ENCODE results near the gene NCBP3. TPM values are rescaled to one million over a fixed set of nuclear protein-coding genes. Genes with fewer than 3 reads are reported as not detected.

NCBP3 gene
- total and polyA plus RNA-seq, 9 donors, result 15.7 to 43.2 (median 37.6) TPM

GRCh38 chr17:3887804-3888203 lies 41.8 kb upstream of the NCBP3 start:
- Histone ChIP-seq H3K4me3 (no peak overlapping the region), H3K36me3 (no peaks in the 10 kb centered on the region), H3K27ac (peak overlapping the region; percentile 87 to 95), H3K9me3 (no peaks in the 10 kb centered on the region), H3K27me3 (no peaks in the 10 kb centered on the region), H3K4me1 (ENCODE audit: insufficient read depth) (peaks cover 8% of the 10 kb centered on the region)
- no peak for DNase-seq
- intact Hi-C loops (cut with DNase I), result no loop called here
- TF ChIP-seq POLR2A (IDR thresholded peaks at IDR 0.05), result no peak
- TF ChIP-seq EP300 (IDR thresholded peaks at IDR 0.05), result no peak
- TF ChIP-seq, protein P1, sequence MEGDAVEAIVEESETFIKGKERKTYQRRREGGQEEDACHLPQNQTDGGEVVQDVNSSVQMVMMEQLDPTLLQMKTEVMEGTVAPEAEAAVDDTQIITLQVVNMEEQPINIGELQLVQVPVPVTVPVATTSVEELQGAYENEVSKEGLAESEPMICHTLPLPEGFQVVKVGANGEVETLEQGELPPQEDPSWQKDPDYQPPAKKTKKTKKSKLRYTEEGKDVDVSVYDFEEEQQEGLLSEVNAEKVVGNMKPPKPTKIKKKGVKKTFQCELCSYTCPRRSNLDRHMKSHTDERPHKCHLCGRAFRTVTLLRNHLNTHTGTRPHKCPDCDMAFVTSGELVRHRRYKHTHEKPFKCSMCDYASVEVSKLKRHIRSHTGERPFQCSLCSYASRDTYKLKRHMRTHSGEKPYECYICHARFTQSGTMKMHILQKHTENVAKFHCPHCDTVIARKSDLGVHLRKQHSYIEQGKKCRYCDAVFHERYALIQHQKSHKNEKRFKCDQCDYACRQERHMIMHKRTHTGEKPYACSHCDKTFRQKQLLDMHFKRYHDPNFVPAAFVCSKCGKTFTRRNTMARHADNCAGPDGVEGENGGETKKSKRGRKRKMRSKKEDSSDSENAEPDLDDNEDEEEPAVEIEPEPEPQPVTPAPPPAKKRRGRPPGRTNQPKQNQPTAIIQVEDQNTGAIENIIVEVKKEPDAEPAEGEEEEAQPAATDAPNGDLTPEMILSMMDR (IDR thresholded peaks at IDR 0.05), result no peak
- WGBS, 3 donors, result 80 to 84% (median 82%) methylated on average over 9 of the region's 9 CpGs

- H3K4me3 ChIP-seq, result no peak overlapping the region
- H3K27ac ChIP-seq, result peak overlapping the region; percentile 87 to 95
- H3K9me3 ChIP-seq, result no peaks in the 10 kb centered on the region
- no peaks in the 10 kb centered on the region for H3K36me3 ChIP-seq
- peak in 1 of 5 donors; percentile 35 for DNase-seq
- 71 to 85% (median 82%) methylated on average over 2 of the region's 2 CpGs for WGBS, 3 donors
- H3K27me3 ChIP-seq, result no peaks in the 10 kb centered on the region
- TF ChIP-seq, protein P1 (IDR thresholded peaks at IDR 0.05), result no peak
- TF ChIP-seq POLR2A (IDR thresholded peaks at IDR 0.05) (no peak), EP300 (IDR thresholded peaks at IDR 0.05) (no peak)
- intact Hi-C loops (cut with DNase I), result no loop called here
- peaks cover 8% of the 10 kb centered on the region for H3K4me1 ChIP-seq (ENCODE audit: insufficient read depth)
Measured at GRCh38 chr17:3887394-3887793, 41.3 kb upstream of the NCBP3 start.

- Histone ChIP-seq H3K9me3 (no peaks in the 10 kb centered on the region), H3K27me3 (no peaks in the 10 kb centered on the region), H3K27ac (no peak overlapping the region), H3K4me3 (no peak overlapping the region), H3K36me3 (no peaks in the 10 kb centered on the region), H3K4me1 (ENCODE audit: insufficient read depth) (peaks cover 4% of the 10 kb centered on the region)
- 86 to 89% (median 87%) methylated on average over 10 of the region's 10 CpGs for WGBS, 3 donors
- intact Hi-C loops (cut with DNase I), result no loop called here
- peak in 1 of 5 donors; percentile 40 for DNase-seq
- TF ChIP-seq, protein P1 (IDR thresholded peaks at IDR 0.05), result no peak
- TF ChIP-seq EP300 (IDR thresholded peaks at IDR 0.05) (no peak), POLR2A (IDR thresholded peaks at IDR 0.05) (no peak)
Measured at GRCh38 chr17:3886776-3887175, 40.7 kb upstream of the NCBP3 start.

DNA sequence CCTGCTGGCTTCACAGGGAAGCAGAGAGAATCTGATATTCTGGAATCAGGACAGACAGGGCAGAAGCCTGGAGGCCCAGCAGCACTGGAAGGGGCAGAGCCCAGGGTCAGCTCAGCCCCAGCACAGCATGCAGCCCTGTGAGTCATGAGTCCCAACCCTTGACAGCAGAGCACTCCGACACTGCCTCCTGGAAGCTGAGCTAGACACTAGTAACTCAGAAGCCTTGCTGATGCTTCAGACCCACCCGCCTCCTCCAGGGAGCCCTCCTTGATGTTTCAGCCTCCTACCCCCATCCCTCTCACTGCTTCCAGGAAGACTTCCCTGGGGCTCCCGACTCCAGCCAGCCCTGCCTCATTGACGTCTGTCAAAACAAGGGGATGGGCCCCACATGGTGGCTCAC lies 39.9 kb upstream of the NCBP3 start:
- TF ChIP-seq EP300 (IDR thresholded peaks at IDR 0.05) (no peak), POLR2A (IDR thresholded peaks at IDR 0.05) (no peak)
- TF ChIP-seq, protein P1 (IDR thresholded peaks at IDR 0.05), result no peak
- Histone ChIP-seq H3K27me3 (no peaks in the 10 kb centered on the region), H3K4me1 (ENCODE audit: insufficient read depth) (peaks cover 4% of the 10 kb centered on the region), H3K9me3 (no peaks in the 10 kb centered on the region), H3K4me3 (no peak overlapping the region), H3K27ac (no peak overlapping the region), H3K36me3 (no peaks in the 10 kb centered on the region)
- intact Hi-C loops (cut with DNase I), result no loop called here
- DNase-seq, result peak in 1 of 5 donors; percentile 17
- 84 to 86% (median 84%) methylated on average over 4 of the region's 4 CpGs for WGBS, 3 donors

All from ovary (tissue), 9 donors.